GM12872 (cell line): ENCODE results near the gene UBE2D1.

Experiments
- CTCF ChIP-seq: IDR thresholded peaks from 3 replicates; pipeline ENCODE4 v1.5.1; 2011; ENCODE audit warnings: low read depth, mild to moderate bottlenecking, low read length, moderate library complexity; ENCODE audit not compliant: insufficient read depth

Gene UBE2D1

GRCh38 chr10:58322072-58322834, 12.6 kb upstream of the UBE2D1 start:
- TF ChIP-seq CTCF = no peak

GRCh38 chr10:58322835-58323209, 12.0 kb upstream of the UBE2D1 start:
- TF ChIP-seq CTCF = no peak

GRCh38 chr10:58326967-58327381, 7.8 kb upstream of the UBE2D1 start:
- TF ChIP-seq CTCF = no peak

DNA sequence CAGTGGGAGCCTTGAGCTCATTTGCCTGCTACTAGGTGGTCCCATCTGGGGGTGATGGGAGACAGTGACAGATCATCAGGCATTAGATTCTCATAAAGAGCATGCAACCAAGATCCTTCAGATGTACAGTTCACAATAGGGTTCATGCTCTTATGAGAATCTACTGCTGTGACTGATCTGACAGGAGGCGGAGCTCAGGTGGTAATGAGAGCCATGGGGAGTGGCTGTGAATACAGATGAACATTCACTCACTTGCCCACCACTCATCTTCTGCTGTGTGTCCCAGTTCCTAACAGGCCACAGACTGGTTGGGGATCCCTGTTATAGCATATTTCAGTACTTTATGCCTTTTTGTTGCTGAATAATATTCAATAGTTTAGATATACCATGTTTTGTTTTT, 6.6 kb upstream of the UBE2D1 start:
- no peak for TF ChIP-seq CTCF

DNA sequence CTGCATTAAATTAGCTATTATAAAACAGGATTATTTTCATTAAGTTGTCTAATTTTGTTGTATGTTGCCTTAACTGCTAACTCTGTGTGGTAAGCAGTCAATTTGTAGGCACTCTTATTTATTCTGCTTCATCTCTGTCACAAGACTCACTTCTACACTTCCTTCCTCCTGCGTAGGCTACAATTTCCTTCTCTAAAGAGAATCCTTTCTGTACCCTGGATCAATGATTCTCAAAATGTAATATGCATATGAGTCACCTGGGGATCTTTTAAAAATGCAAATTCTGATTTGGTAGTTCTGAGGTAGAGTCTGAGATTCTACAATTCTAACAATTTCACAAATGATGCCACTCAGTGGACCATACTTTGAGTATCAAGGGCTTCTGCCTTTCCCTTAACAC, 4.4 kb upstream of the UBE2D1 start:
- TF ChIP-seq CTCF = no peak

DNA sequence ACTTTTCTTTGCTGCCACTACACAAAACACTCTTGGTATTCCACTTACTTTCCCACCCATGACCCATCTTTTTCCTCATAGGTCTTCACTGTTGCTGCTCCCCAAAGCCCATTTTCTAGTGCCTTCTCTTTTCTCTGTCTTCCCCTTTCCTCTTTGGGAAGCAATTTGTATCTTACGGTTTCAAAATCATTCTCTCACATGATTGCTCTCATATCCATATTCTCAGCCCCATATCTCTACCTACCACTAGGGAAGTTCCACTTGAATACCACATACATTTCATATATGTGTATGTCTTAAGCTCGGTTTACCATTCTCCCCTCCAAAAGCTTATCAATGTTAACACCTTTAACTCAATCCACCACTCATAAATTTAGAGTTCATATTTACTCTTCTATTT, 3.2 kb upstream of the UBE2D1 start:
- no peak for TF ChIP-seq CTCF

- no peak for TF ChIP-seq CTCF
These were observed 650 bp downstream of the UBE2D1 start for GRCh38 chr10:58335306-58336005.
